Astrocyte of the cerebellum (primary cell): ENCODE measurements around the gene LRRC47.

Experiments used
- DNase-seq: peaks from one replicate; pipeline ENCODE4 v3.0.0-alpha.2; 2011; ENCODE audit warnings: low read depth
- H3K4me3 ChIP-seq: 2 replicates; pipeline ENCODE4 v1.5.1; 2011; ENCODE audit warnings: mild to moderate bottlenecking, low read depth, low read length, moderate library complexity
- CTCF ChIP-seq: IDR thresholded peaks from 2 replicates; pipeline ENCODE4 v1.5.1; 2012; ENCODE audit warnings: low read length, low read depth, moderate library complexity, mild to moderate bottlenecking; ENCODE audit errors: missing control alignments
- in situ Hi-C: cut with HindIII; loops from 2 replicates; pipeline ENCODE4 v1.10.0; 2017; ENCODE audit warnings: low sequenced_read_pairs

The LRRC47 gene

GRCh38 chr1:3836421-3836820 is 40.1 kb upstream of the LRRC47 start:
- no peak overlapping the region for H3K4me3 ChIP-seq
- TF ChIP-seq CTCF, result no peak
- in situ Hi-C loops, result no loop called here
- no peak for DNase-seq

- TF ChIP-seq CTCF, result no peak
- in situ Hi-C loops, result no loop called here
- no peak overlapping the region for H3K4me3 ChIP-seq
- no peak for DNase-seq
These were observed 38.4 kb upstream of the LRRC47 start for GRCh38 chr1:3834701-3835100.

GRCh38 chr1:3831689-3832088 is 35.4 kb upstream of the LRRC47 start:
- in situ Hi-C loops, result no loop called here
- TF ChIP-seq CTCF, result no peak

GRCh38 chr1:3828391-3828790 is 32.1 kb upstream of the LRRC47 start:
- no peak for TF ChIP-seq CTCF
- in situ Hi-C loops, result no loop called here

More at GRCh38 chr1:3831689-3832088, 35.4 kb upstream of the LRRC47 start:
- DNase-seq, result no peak
- no peak overlapping the region for H3K4me3 ChIP-seq

GRCh38 chr1:3827813-3828307 is 31.6 kb upstream of the LRRC47 start:
- H3K4me3 ChIP-seq, result no peak overlapping the region
- no peak for DNase-seq
- no peak for TF ChIP-seq CTCF
- in situ Hi-C loops, result no loop called here

More at GRCh38 chr1:3828391-3828790, 32.1 kb upstream of the LRRC47 start:
- no peak overlapping the region for H3K4me3 ChIP-seq
- DNase-seq, result no peak

GRCh38 chr1:3825356-3825755 is 29.1 kb upstream of the LRRC47 start:
- TF ChIP-seq CTCF, result no peak
- in situ Hi-C loops, result no loop called here
- no peak overlapping the region for H3K4me3 ChIP-seq
- no peak for DNase-seq

GRCh38 chr1:3824650-3825049 is 28.4 kb upstream of the LRRC47 start:
- in situ Hi-C loops, result no loop called here
- no peak for TF ChIP-seq CTCF
- no peak overlapping the region for H3K4me3 ChIP-seq
- no peak for DNase-seq
